Type B pancreatic cell (in vitro differentiated cells): ENCODE results near the gene ZNF791. TPM values are rescaled to one million over a fixed set of nuclear protein-coding genes. Genes with fewer than 3 reads are reported as not detected.
A peak's percentile ranks its signal among the peaks of the same experiment; 100 is the strongest.
"Not testable (repeated sequence)": the region's sequence is repeated elsewhere in the genome, so short reads cannot be mapped to it uniquely, and the experiment has no call there.

Experiments used
- DNase-seq: peaks from one replicate; pipeline ENCODE4 v3.0.0; 2021; ENCODE audit warnings: mixed read lengths; ENCODE audit not compliant: unreplicated experiment; ENCODE audit errors: extremely low spot score
- H3K27ac Mint-ChIP-seq: 2 replicates; pipeline ENCODE4 v1.8.0; 2021; ENCODE audit warnings: mild to moderate bottlenecking, mixed read lengths
- H3K27me3 Mint-ChIP-seq: 2 replicates; pipeline ENCODE4 v1.8.0; 2021; ENCODE audit warnings: mixed read lengths
- H3K36me3 Mint-ChIP-seq: 2 replicates; pipeline ENCODE4 v1.8.0; 2021; ENCODE audit warnings: mixed read lengths
- H3K4me1 Mint-ChIP-seq: one replicate; pipeline ENCODE4 v1.8.0; 2021; ENCODE audit warnings: mixed read lengths; ENCODE audit not compliant: unreplicated experiment
- H3K4me3 Mint-ChIP-seq: 2 replicates; pipeline ENCODE4 v1.8.0; 2021; ENCODE audit warnings: mild to moderate bottlenecking, mixed read lengths
- H3K9me3 Mint-ChIP-seq: 2 replicates; pipeline ENCODE4 v1.8.0; 2021; ENCODE audit warnings: mixed read lengths
- CTCF ChIP-seq: fragments of 200-600 bp; sonication (generic); conservative IDR thresholded peaks from 2 replicates; pipeline ENCODE4 v1.5.0; 2021; ENCODE audit warnings: antibody characterized with exemption, mild to moderate bottlenecking
- long read RNA-seq: library from polyadenylated mRNA; unstranded; transcript quantifications from one replicate; pipeline ENCODE4 v2.0.0, GENCODE V29; 2020
- total RNA-seq: library from RNA; stranded (reverse); gene quantifications from 2 replicates; pipeline ENCODE4 v1.2.1, GENCODE V29; 2021; ENCODE audit warnings: low replicate concordance

The ZNF791 gene
- 21.1 and 27.4 TPM in 2 replicates for total RNA-seq
- long read RNA-seq, full-length matches to known transcripts, result 58 of 68 reads
- long read RNA-seq, partial matches to known transcripts, result 1 of 68 reads
- long read RNA-seq, other reads (novel, unspliced or antisense), result 9 of 68 reads

GRCh38 chr19:12610540-12611360 is at the start of gene ZNF791, which contains the start of gene ZNF490:
ZNF791 (plus strand) TSS chr19:12610920; CDS start chr19:12611080, 160 bp downstream.
ZNF490 (minus strand) TSS chr19:12610813; CDS start chr19:12610680, 133 bp downstream.
- no peak for TF ChIP-seq CTCF
- peak within 1 kb of the TSS; percentile 100 for H3K4me3 Mint-ChIP-seq
- peak within 1 kb of the TSS; percentile 100 for H3K27ac Mint-ChIP-seq
- peaks cover 10% of the 10 kb centered on the region for H3K4me1 Mint-ChIP-seq
- peak; percentile 96 for DNase-seq
- no peaks in the 10 kb centered on the region for H3K27me3 Mint-ChIP-seq
- peaks cover 12% of the 10 kb centered on the region for H3K36me3 Mint-ChIP-seq
- H3K9me3 Mint-ChIP-seq, result no peaks in the 10 kb centered on the region

- peak; percentile 94 for DNase-seq
- Mint-ChIP-seq H3K27me3 (peaks cover 5% of the 10 kb centered on the region), H3K27ac (peak overlapping the region; percentile 10), H3K4me3 (no peak overlapping the region), H3K9me3 (peaks cover 4% of the 10 kb centered on the region), H3K36me3 (no peaks in the 10 kb centered on the region), H3K4me1 (peaks cover 5% of the 10 kb centered on the region)
- peak; percentile 95 for TF ChIP-seq CTCF
Measured at GRCh38 chr19:12564016-12564664, 46.6 kb upstream of the ZNF791 start.

GRCh38 chr19:12566380-12566779 is 44.3 kb upstream of the ZNF791 start:
- H3K27ac Mint-ChIP-seq, DNase-seq, H3K4me3 Mint-ChIP-seq, H3K27me3 Mint-ChIP-seq, H3K9me3 Mint-ChIP-seq, H3K36me3 Mint-ChIP-seq, H3K4me1 Mint-ChIP-seq: not testable (repeated sequence)

- no peak for TF ChIP-seq CTCF
- H3K9me3 Mint-ChIP-seq, result peaks cover 4% of the 10 kb centered on the region
- no peak for DNase-seq
- H3K27me3 Mint-ChIP-seq, result peaks cover 5% of the 10 kb centered on the region
- H3K36me3 Mint-ChIP-seq, result no peaks in the 10 kb centered on the region
- no peak overlapping the region for H3K4me3 Mint-ChIP-seq
- no peak overlapping the region for H3K27ac Mint-ChIP-seq
- peaks cover 5% of the 10 kb centered on the region for H3K4me1 Mint-ChIP-seq
Measured at GRCh38 chr19:12567951-12568350, 42.8 kb upstream of the ZNF791 start.

- Mint-ChIP-seq H3K27me3 (no peaks in the 10 kb centered on the region), H3K36me3 (peaks cover 25% of the 10 kb centered on the region), H3K27ac (peak overlapping the region; percentile 34), H3K4me1 (no peaks in the 10 kb centered on the region), H3K9me3 (peaks cover 9% of the 10 kb centered on the region), H3K4me3 (no peak overlapping the region)
- TF ChIP-seq CTCF, result no peak
- DNase-seq, result no peak
Measured at GRCh38 chr19:12574036-12574435, 36.7 kb upstream of the ZNF791 start.

- Mint-ChIP-seq H3K9me3 (peaks cover 27% of the 10 kb centered on the region), H3K27ac (no peak overlapping the region), H3K4me3 (no peak overlapping the region), H3K4me1 (no peaks in the 10 kb centered on the region), H3K27me3 (no peaks in the 10 kb centered on the region), H3K36me3 (peaks cover 55% of the 10 kb centered on the region)
- no peak for TF ChIP-seq CTCF
- peak; percentile 11 for DNase-seq
Measured at GRCh38 chr19:12578641-12579040, 32.1 kb upstream of the ZNF791 start.
